Measurements from ENCODE around the gene KCNK6.

- no peak for TF ChIP-seq EZH2phosphoT487 (IDR thresholded peaks at IDR 0.05)
- peak; percentile 45 for TF ChIP-seq CTCF (IDR thresholded peaks at IDR 0.05)
- no peak for TF ChIP-seq EZH2 (IDR thresholded peaks at IDR 0.05)
These were observed 54.9 kb downstream of the KCNK6 start, which contains the start of gene PSMD8 for GRCh38 chr19:38374332-38375097.

Data from neural progenitor cell (in vitro differentiated cells).